GM19397 (cell line): ENCODE results near the gene SNRPD2.
"Not testable (repeated sequence)": the region's sequence is repeated elsewhere in the genome, so short reads cannot be mapped to it uniquely, and the experiment has no call there.

ENCODE experiments used
- ATAC-seq: cut with Tn5 transposase; IDR thresholded peaks from one replicate; pipeline ENCODE4 v1.9.1; 2021; ENCODE audit warnings: mild to moderate bottlenecking, moderate library complexity; ENCODE audit not compliant: unreplicated experiment

SNRPD2 gene

GRCh38 chr19:45705115-45705514 is 13.4 kb upstream of the SNRPD2 start:
- ATAC-seq, result no peak

GRCh38 chr19:45701676-45702075 is 9.9 kb upstream of the SNRPD2 start:
- no peak for ATAC-seq

- no peak for ATAC-seq
These were observed 1.5 kb upstream of the SNRPD2 start for GRCh38 chr19:45693106-45693788.

- peak; percentile 85 for ATAC-seq
These were observed 693 bp upstream of the SNRPD2 start, which contains the start of gene QPCTL for GRCh38 chr19:45692187-45693105. Gene QPCTL, plus strand, starts transcription at chr19:45692666. Its CDS starts 38 bp downstream, at chr19:45692704.

- ATAC-seq, result no peak
These were observed 4.2 kb downstream of the SNRPD2 start for GRCh38 chr19:45687599-45687998.

GRCh38 chr19:45685045-45685444 is 6.7 kb downstream of the SNRPD2 start:
- ATAC-seq, result not testable (repeated sequence)

- no peak for ATAC-seq
These were observed 8.8 kb downstream of the SNRPD2 start for GRCh38 chr19:45682908-45683307.

GRCh38 chr19:45682117-45682516 is 9.6 kb downstream of the SNRPD2 start:
- no peak for ATAC-seq

GRCh38 chr19:45681391-45682015 is 10.2 kb downstream of the SNRPD2 start:
- peak; percentile 79 for ATAC-seq

- ATAC-seq, result no peak
These were observed 14.2 kb downstream of the SNRPD2 start for GRCh38 chr19:45677351-45678230.

- ATAC-seq, result no peak
These were observed 14.9 kb downstream of the SNRPD2 start for GRCh38 chr19:45676851-45677263.

GRCh38 chr19:45674946-45675345 is 16.8 kb downstream of the SNRPD2 start:
- ATAC-seq, result no peak

- peak; percentile 53 for ATAC-seq
These were observed 20.9 kb downstream of the SNRPD2 start for GRCh38 chr19:45670670-45671453.

GRCh38 chr19:45668342-45668871 is 23.3 kb downstream of the SNRPD2 start:
- ATAC-seq, result no peak

- no peak for ATAC-seq
These were observed 24.0 kb downstream of the SNRPD2 start, which contains the start of gene GIPR for GRCh38 chr19:45667620-45668341. Gene GIPR, plus strand, starts transcription at chr19:45668221. Its CDS starts 1,300 bp downstream, at chr19:45669521.

- ATAC-seq, result no peak
These were observed 27.2 kb downstream of the SNRPD2 start for GRCh38 chr19:45664575-45664974.

GRCh38 chr19:45663800-45664199 is 28.0 kb downstream of the SNRPD2 start:
- ATAC-seq, result no peak

- no peak for ATAC-seq
These were observed 31.1 kb downstream of the SNRPD2 start for GRCh38 chr19:45660636-45661035.
